OCI-LY3 (cell line): ENCODE results near the gene SIRT2.

Source experiments
- H2AFZ ChIP-seq: fragments of 200-600, 300-600 bp; shearing (Covaris generic); 2 replicates; pipeline ENCODE4 v1.6.0; 2014; ENCODE audit warnings: antibody characterized with exemption, low read depth, low read length
- H3K27ac ChIP-seq: fragments of 200-600, 300-600 bp; sonication (generic); 2 replicates; pipeline ENCODE4 v1.5.1; 2014; ENCODE audit warnings: mild to moderate bottlenecking, low read length, moderate library complexity, mixed read lengths
- H3K27me3 ChIP-seq: fragments of 200-600, 300-600 bp; sonication (generic); 2 replicates; pipeline ENCODE4 v1.6.1; 2014; ENCODE audit warnings: low read depth, low read length, mixed read lengths
- H3K36me3 ChIP-seq: fragments of 200-600, 300-600 bp; sonication (generic); replicated peaks from 2 replicates; pipeline ENCODE3; 2014; ENCODE audit warnings: low read depth, low read length, mixed read lengths
- H3K4me1 ChIP-seq: fragments of 300-600, 200-600 bp; sonication (generic); 2 replicates; pipeline ENCODE4 v1.6.1; 2014; ENCODE audit warnings: low read length, mixed read lengths
- H3K4me2 ChIP-seq: fragments of 200-600, 300-600 bp; sonication (generic); 2 replicates; pipeline ENCODE4 v1.6.1; 2014; ENCODE audit warnings: low read length, mixed read lengths
- H3K4me3 ChIP-seq: fragments of 300-600, 200-600 bp; sonication (generic); 2 replicates; pipeline ENCODE4 v1.5.1; 2014; ENCODE audit warnings: antibody characterized with exemption, mild to moderate bottlenecking, low read length, moderate library complexity
- H3K79me2 ChIP-seq: fragments of 300-600, 200-600 bp; shearing (Covaris generic); 2 replicates; pipeline ENCODE4 v1.6.1; 2014; ENCODE audit warnings: mild to moderate bottlenecking, low read length, mixed read lengths
- H3K9ac ChIP-seq: fragments of 300-600, 200-600 bp; shearing (Covaris generic); 2 replicates; pipeline ENCODE4 v1.6.0; 2014; ENCODE audit warnings: mild to moderate bottlenecking, low read length, moderate library complexity
- H3K9me3 ChIP-seq: fragments of 200-600, 300-600 bp; shearing (Covaris generic); 2 replicates; pipeline ENCODE4 v1.6.1; 2014; ENCODE audit warnings: low read length, mixed read lengths; ENCODE audit not compliant: insufficient read depth
- H4K20me1 ChIP-seq: fragments of 200-600, 300-600 bp; sonication (generic); 2 replicates; pipeline ENCODE4 v1.6.1; 2016; ENCODE audit warnings: low read length, mixed read lengths; ENCODE audit not compliant: insufficient read depth
- EZH2phosphoT487 ChIP-seq: fragments of 200-600 bp; shearing (Covaris generic); IDR thresholded peaks from 2 replicates; pipeline ENCODE4 v1.6.1; 2018; ENCODE audit warnings: antibody characterized with exemption, mixed run types, low read depth
- TF ChIP-seq, protein P1 (sequence below): fragments of 200-600, 300-600 bp; sonication (generic); IDR thresholded peaks from 2 replicates; pipeline ENCODE4 v1.5.1; 2014; ENCODE audit warnings: antibody characterized with exemption, low read length, low read depth

SIRT2 gene

DNA sequence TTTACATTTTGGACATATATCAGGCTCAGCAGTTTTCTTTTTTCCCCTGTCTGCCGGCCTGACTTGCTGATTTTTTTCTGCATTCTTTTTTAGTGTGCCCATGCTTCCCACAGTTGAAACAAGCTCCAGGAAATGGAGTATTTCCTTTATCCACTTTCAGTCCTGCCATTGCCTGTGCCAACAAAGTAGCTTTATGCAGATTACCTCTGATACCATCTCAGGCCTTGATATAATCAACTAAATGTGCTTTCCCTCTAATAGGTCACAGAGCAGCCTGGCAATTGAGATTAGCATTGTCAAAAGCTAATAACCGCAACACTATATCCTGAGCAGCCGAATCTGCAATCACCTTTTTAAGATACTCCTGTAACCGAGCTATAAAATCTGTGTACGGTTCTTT, 40.5 kb upstream of the SIRT2 start:
- no peak overlapping the region for H3K4me2 ChIP-seq

DNA sequence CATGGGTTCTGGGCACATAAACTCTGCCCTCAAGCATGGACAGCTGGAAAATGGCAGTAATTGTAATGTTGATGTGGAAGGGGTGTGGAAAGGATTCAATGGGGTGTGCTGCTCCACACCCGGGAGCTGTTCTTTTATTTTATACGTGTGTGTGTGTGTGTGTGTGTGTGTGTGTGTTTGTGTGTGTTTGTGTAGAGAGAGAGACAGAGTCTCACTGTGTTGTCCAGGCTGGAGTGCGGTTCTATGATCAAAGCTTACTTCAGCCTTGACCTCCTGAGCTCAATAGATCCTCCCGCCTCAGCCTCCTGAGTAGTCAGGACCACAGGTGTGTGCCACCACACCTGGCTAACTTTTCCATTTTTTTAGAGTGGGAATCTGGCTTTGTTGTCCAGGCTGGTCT, 34.1 kb upstream of the SIRT2 start:
- Histone ChIP-seq H3K27me3 (no peaks in the 10 kb centered on the region), H3K27ac (no peak overlapping the region), H3K4me1 (peaks cover 9% of the 10 kb centered on the region), H2AFZ (no peak overlapping the region), H4K20me1 (no peaks in the 10 kb centered on the region), H3K36me3 (peaks cover 32% of the 10 kb centered on the region), H3K9me3 (peaks cover 8% of the 10 kb centered on the region), H3K4me2 (no peak overlapping the region), H3K4me3 (no peak overlapping the region), H3K79me2 (peaks cover 38% of the 10 kb centered on the region), H3K9ac (no peak overlapping the region)
- TF ChIP-seq, protein P1, sequence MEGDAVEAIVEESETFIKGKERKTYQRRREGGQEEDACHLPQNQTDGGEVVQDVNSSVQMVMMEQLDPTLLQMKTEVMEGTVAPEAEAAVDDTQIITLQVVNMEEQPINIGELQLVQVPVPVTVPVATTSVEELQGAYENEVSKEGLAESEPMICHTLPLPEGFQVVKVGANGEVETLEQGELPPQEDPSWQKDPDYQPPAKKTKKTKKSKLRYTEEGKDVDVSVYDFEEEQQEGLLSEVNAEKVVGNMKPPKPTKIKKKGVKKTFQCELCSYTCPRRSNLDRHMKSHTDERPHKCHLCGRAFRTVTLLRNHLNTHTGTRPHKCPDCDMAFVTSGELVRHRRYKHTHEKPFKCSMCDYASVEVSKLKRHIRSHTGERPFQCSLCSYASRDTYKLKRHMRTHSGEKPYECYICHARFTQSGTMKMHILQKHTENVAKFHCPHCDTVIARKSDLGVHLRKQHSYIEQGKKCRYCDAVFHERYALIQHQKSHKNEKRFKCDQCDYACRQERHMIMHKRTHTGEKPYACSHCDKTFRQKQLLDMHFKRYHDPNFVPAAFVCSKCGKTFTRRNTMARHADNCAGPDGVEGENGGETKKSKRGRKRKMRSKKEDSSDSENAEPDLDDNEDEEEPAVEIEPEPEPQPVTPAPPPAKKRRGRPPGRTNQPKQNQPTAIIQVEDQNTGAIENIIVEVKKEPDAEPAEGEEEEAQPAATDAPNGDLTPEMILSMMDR: no peak
- TF ChIP-seq EZH2phosphoT487: no peak

More for the DNA sequence above, 40.5 kb upstream of the SIRT2 start:
- H3K9ac ChIP-seq: no peak overlapping the region
- H3K27ac ChIP-seq: no peak overlapping the region
- no peaks in the 10 kb centered on the region for H3K79me2 ChIP-seq
- no peak overlapping the region for H2AFZ ChIP-seq
- H3K4me1 ChIP-seq: no peaks in the 10 kb centered on the region
- no peaks in the 10 kb centered on the region for H3K27me3 ChIP-seq
- H3K4me3 ChIP-seq: no peak overlapping the region
- peaks cover 29% of the 10 kb centered on the region for H3K36me3 ChIP-seq
- TF ChIP-seq EZH2phosphoT487: no peak
- TF ChIP-seq, protein P1: no peak
- 0 out of 2 replicates have a peak, but pooled peaks cover 6% of the 10 kb centered on the region for H4K20me1 ChIP-seq
- 0 out of 2 replicates have a peak, but pooled peaks cover under 1% of the 10 kb centered on the region for H3K9me3 ChIP-seq

DNA sequence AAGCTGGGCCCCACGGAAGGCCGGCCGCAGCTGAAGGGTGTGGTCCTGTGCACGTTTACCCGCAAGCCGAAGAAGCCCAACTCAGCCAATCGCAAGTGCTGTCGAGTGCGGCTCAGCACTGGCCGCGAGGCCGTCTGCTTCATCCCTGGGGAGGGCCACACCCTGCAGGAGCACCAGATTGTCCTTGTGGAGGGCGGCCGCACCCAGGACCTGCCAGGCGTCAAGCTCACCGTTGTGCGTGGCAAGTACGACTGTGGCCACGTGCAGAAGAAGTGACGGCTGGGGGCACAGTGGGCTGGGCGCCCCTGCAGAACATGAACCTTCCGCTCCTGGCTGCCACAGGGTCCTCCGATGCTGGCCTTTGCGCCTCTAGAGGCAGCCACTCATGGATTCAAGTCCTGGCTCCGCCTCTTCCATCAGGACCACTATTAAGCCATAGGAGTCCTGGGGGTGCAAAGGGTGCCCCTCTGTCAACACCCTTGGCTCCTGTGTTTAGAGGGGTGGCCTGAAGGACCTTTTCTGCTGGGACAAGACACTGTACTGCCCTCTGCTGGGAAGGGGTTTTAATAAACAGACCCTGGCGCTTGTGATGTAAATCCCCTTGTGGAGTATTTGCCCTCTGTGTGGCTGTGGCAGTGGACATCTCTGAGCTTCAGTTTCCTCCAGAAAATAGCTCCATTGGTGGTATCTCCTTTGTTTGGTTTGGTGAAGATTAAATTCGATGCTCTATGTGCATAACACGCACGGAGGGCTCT, 33.2 kb upstream of the SIRT2 start:
- Histone ChIP-seq H3K4me1 (peaks cover 9% of the 10 kb centered on the region), H4K20me1 (no peaks in the 10 kb centered on the region), H3K4me3 (no peak overlapping the region), H3K79me2 (peaks cover 48% of the 10 kb centered on the region), H3K9ac (no peak overlapping the region), H2AFZ (no peak overlapping the region), H3K4me2 (0 out of 2 replicates have a peak overlapping the region, but pooled peaks have one; percentile 82), H3K9me3 (peaks cover 8% of the 10 kb centered on the region), H3K27me3 (no peaks in the 10 kb centered on the region), H3K36me3 (peaks cover 32% of the 10 kb centered on the region), H3K27ac (no peak overlapping the region)
- TF ChIP-seq EZH2phosphoT487: no peak
- TF ChIP-seq, protein P1: peak; percentile 54

DNA sequence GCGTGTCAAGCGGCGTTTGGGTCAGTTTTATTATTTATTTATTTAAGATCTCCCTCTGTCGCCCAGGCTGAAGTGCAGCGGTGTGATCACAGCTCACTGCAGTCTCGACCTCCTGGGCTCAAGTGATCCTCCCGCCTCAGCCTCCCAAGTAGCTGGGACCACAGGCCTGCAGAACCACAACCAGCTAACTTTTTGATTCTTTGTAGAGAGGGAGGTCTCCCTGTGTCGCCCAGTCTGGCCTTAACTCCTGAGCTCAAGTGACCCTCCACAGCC, 32.0 kb upstream of the SIRT2 start:
- Histone ChIP-seq H3K4me1 (peaks cover 9% of the 10 kb centered on the region), H3K9me3 (peaks cover 8% of the 10 kb centered on the region), H3K79me2 (peaks cover 49% of the 10 kb centered on the region), H3K27ac (no peak overlapping the region; the same call in 1 of the 2 replicates), H3K36me3 (peaks cover 32% of the 10 kb centered on the region), H3K27me3 (no peaks in the 10 kb centered on the region), H3K9ac (peak overlapping the region; percentile 90), H4K20me1 (no peaks in the 10 kb centered on the region), H3K4me3 (peak overlapping the region; percentile 91), H2AFZ (no peak overlapping the region), H3K4me2 (peak overlapping the region; percentile 82)
- TF ChIP-seq, protein P1: no peak
- TF ChIP-seq EZH2phosphoT487: no peak
